RWPE2 (cell line): ENCODE measurements around the gene PPP1R12A.

ENCODE experiments used
- ATAC-seq: fragments of 200-7000 bp; cut with Tn5 transposase; 3 replicates; pipeline ENCODE4 v1.9.1; 2021; ENCODE audit warnings: low read depth
- DNase-seq: peaks from one replicate; pipeline ENCODE4 v3.0.0-alpha.2; 2020; ENCODE audit warnings: low spot score
- H3K27ac ChIP-seq: fragments of 450-650 bp; 2 replicates; pipeline ENCODE4 v1.5.1; 2017; ENCODE audit warnings: mild to moderate bottlenecking; ENCODE audit not compliant: poor library complexity, severe bottlenecking
- H3K27me3 ChIP-seq: fragments of 250-450 bp; sonication (Bioruptor Pico); 2 replicates; pipeline ENCODE4 v1.5.1; 2021; ENCODE audit warnings: mild to moderate bottlenecking, moderate library complexity; ENCODE audit not compliant: insufficient read depth, poor library complexity, severe bottlenecking
- H3K36me3 ChIP-seq: fragments of 250-450 bp; sonication (Bioruptor Pico); 2 replicates; pipeline ENCODE4 v1.5.1; 2020; ENCODE audit warnings: low read depth, mild to moderate bottlenecking, moderate library complexity
- H3K4me1 ChIP-seq: fragments of 250-450 bp; sonication (Bioruptor Pico); 2 replicates; pipeline ENCODE4 v1.5.1; 2021; ENCODE audit warnings: mild to moderate bottlenecking, moderate library complexity; ENCODE audit not compliant: insufficient read depth, poor library complexity, severe bottlenecking
- H3K4me3 ChIP-seq: fragments of 250-450 bp; sonication (Bioruptor Pico); 2 replicates; pipeline ENCODE4 v1.5.1; 2021; ENCODE audit warnings: mild to moderate bottlenecking, moderate library complexity; ENCODE audit not compliant: severe bottlenecking
- H3K9me3 ChIP-seq: fragments of 250-450 bp; sonication (Bioruptor Pico); 2 replicates; pipeline ENCODE4 v1.5.1; 2021; ENCODE audit warnings: mild to moderate bottlenecking, moderate library complexity; ENCODE audit not compliant: severe bottlenecking
- TF ChIP-seq, protein P1 (sequence below): fragments of 450-650 bp; IDR thresholded peaks from one replicate; pipeline ENCODE4 v1.5.1; 2017; ENCODE audit warnings: mild to moderate bottlenecking, moderate library complexity; ENCODE audit not compliant: poor library complexity, severe bottlenecking

Gene PPP1R12A

DNA sequence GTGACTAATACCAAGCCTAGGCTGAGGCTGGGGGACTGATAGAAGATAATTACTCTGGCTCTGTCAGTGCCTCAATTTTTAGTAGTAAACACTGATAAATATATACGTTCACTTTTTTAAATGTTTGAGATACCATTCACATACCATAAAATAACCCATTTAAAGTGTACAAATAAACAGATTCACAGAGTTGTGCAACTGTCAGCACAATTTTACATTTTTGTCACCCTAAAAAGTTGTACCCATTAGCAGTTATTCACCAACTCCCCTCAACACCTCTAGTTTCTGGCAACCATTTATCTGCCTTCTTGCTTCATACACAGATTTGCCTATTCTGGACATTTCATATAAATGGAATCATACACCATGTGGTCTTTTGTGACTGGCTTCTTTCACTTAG is 15.1 kb downstream of the PPP1R12A start:
- Histone ChIP-seq H3K27me3 (no peaks in the 10 kb centered on the region), H3K36me3 (peaks cover 5% of the 10 kb centered on the region; the same call in 1 of the 2 replicates), H3K27ac (no peak overlapping the region), H3K4me3 (no peak overlapping the region), H3K9me3 (no peaks in the 10 kb centered on the region), H3K4me1 (peaks cover 3% of the 10 kb centered on the region)
- ATAC-seq (no peak), DNase-seq (no peak)
- TF ChIP-seq, protein P1, sequence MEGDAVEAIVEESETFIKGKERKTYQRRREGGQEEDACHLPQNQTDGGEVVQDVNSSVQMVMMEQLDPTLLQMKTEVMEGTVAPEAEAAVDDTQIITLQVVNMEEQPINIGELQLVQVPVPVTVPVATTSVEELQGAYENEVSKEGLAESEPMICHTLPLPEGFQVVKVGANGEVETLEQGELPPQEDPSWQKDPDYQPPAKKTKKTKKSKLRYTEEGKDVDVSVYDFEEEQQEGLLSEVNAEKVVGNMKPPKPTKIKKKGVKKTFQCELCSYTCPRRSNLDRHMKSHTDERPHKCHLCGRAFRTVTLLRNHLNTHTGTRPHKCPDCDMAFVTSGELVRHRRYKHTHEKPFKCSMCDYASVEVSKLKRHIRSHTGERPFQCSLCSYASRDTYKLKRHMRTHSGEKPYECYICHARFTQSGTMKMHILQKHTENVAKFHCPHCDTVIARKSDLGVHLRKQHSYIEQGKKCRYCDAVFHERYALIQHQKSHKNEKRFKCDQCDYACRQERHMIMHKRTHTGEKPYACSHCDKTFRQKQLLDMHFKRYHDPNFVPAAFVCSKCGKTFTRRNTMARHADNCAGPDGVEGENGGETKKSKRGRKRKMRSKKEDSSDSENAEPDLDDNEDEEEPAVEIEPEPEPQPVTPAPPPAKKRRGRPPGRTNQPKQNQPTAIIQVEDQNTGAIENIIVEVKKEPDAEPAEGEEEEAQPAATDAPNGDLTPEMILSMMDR: no peak

DNA sequence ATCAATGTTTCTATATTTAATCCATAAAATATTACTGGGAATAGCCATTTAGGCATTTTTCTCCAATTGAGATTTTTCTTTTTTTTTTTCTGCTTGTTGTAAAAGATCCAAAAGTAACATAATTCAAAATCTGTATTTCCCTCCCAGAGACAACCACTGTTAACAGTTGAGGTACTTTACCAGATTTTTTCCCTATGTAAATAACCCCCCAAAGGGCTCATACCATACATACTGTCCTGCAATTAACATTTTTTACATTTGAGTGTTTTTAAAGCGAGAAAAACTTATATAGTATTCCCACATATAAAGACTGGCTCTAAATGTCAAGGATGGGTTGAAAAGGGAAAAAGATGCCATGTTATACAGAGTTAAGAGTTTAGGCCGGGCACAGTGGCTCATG is 18.1 kb downstream of the PPP1R12A start:
- TF ChIP-seq, protein P1: no peak
- ATAC-seq (no peak), DNase-seq (no peak)
- H3K4me3 ChIP-seq: no peak overlapping the region
- H3K36me3 ChIP-seq: no peaks in the 10 kb centered on the region
- no peaks in the 10 kb centered on the region for H3K27me3 ChIP-seq
- no peak overlapping the region for H3K27ac ChIP-seq
- peaks cover 3% of the 10 kb centered on the region for H3K4me1 ChIP-seq
- H3K9me3 ChIP-seq: no peaks in the 10 kb centered on the region

DNA sequence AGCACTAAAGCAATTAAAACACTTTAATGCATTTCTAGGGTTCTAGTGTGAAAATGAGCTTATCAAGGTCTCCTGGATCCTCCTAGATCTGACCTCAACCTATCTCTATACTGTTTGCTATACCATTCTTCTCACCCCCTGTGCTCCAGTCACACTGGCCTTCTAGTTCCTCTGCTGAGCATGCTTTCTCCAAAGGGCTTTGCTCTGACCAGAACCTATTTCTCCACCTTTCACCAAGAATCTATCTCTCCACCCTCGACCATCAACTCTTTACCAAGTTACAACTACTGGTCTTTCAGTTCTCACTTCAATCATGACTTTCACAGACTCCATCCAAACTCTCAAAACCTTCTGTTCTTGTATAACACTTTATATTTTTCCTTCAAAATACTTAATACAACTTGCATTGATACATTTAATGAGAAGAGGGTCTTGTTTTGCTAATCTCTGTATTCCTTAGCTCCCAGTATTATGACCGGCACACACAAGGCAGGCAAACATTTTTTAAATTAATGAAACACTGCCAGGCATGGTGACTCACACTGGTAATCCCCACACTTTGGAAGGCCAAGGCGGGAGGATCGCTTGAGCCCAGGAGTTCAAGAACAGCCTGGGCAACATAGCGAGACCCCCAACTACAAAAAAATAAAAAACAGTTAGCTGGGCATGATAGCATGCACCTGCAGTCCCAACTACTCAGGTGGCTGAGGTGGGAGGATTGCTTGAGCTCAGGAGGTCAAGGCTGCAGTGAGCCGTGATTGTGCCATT is 22.8 kb downstream of the PPP1R12A start:
- H3K4me3 ChIP-seq: no peak overlapping the region
- H3K27ac ChIP-seq: no peak overlapping the region
- no peak for ATAC-seq
- no peak for DNase-seq
- no peaks in the 10 kb centered on the region for H3K27me3 ChIP-seq
- peaks cover 6% of the 10 kb centered on the region; the same call in 1 of the 2 replicates for H3K36me3 ChIP-seq
- H3K9me3 ChIP-seq: no peaks in the 10 kb centered on the region
- TF ChIP-seq, protein P1: no peak
- peaks cover 3% of the 10 kb centered on the region for H3K4me1 ChIP-seq

DNA sequence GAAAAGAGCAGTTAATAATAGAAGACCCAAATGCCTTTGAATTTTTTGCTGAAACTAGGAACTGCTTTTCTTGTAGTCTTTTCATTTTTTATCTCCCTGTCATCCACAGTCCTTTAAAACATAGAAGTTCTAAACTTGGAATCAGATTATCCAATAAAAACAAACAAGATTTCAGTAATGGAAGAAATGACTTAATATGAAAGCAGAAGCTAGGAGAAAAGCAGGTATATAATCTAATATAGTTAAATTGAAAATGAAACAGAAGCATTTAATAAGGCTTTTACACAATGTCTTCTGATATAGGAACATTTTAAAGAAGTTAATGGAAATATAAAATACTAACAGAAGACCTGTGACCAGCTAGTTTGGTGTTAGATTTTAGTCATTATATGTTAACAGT is 26.5 kb downstream of the PPP1R12A start:
- H3K36me3 ChIP-seq: peaks cover 9% of the 10 kb centered on the region; the same call in 1 of the 2 replicates
- H3K27ac ChIP-seq: no peak overlapping the region
- ATAC-seq (no peak), DNase-seq (no peak)
- H3K4me3 ChIP-seq: no peak overlapping the region
- TF ChIP-seq, protein P1: no peak
- no peaks in the 10 kb centered on the region for H3K27me3 ChIP-seq
- no peaks in the 10 kb centered on the region for H3K4me1 ChIP-seq
- no peaks in the 10 kb centered on the region for H3K9me3 ChIP-seq

DNA sequence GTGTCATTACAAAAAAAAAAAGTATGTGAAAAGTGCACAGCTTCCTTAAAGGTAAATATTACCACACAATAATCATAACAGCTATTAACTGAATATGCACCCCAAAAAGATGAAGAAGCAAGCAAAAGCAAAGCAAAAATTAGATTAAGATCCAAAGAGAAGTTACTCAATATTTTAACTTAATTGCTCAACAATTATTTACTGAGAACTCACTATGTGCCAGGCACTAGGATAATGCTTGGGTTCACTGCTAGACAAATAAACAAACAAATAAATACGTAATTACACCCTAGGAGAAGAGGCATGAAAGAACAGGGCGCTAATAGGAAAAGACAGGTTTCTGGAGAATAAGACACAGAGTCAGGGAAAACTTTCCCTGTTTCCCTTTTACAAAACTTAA is 33.4 kb downstream of the PPP1R12A start:
- Histone ChIP-seq H3K4me1 (peaks cover 11% of the 10 kb centered on the region), H3K9me3 (no peaks in the 10 kb centered on the region), H3K27me3 (no peaks in the 10 kb centered on the region), H3K27ac (no peak overlapping the region), H3K36me3 (peaks cover 3% of the 10 kb centered on the region; the same call in 1 of the 2 replicates), H3K4me3 (no peak overlapping the region)
- DNase-seq (no peak), ATAC-seq (no peak)
- TF ChIP-seq, protein P1: no peak
